Adrenal gland (tissue), 12 donors: Measurements from ENCODE around the gene NMT1. TPM values are rescaled to one million over a fixed set of nuclear protein-coding genes. Genes with fewer than 3 reads are reported as not detected.

Experiments
- DNase-seq, 7 donors: peaks; one replicate each; pipeline ENCODE4 v3.0.0-alpha.2; 2019 to 2020
- H3K27ac ChIP-seq, 5 donors: fragments of 200-600 bp; sonication (generic) in 4 of 5; 1 replicate in 3 of 5; 2 replicates in 2 of 5; pipeline versions ENCODE4 v1.5.1 to v1.8.0; 2016 to 2020; ENCODE audit warnings: mild to moderate bottlenecking in 1 of 5
- H3K27me3 ChIP-seq: fragments of 200-600 bp; 2 replicates; pipeline ENCODE4 v1.8.0; 2021
- H3K36me3 ChIP-seq, 2 donors: fragments of 200-600 bp; replicated peaks in 1 of 2; 1 replicate in 1 of 2; 2 replicates in 1 of 2; pipeline versions ENCODE4 v1.5.1 to v1.8.0; 2018 to 2022
- H3K4me1 ChIP-seq, 2 donors: fragments of 200-600 bp; replicated peaks in 1 of 2; 1 replicate in 1 of 2; 2 replicates in 1 of 2; pipeline versions ENCODE4 v1.5.1 to v1.8.0; 2018 to 2021
- H3K4me3 ChIP-seq, 4 donors: fragments of 200-600 bp; sonication (generic) in 3 of 4; one replicate each; pipeline ENCODE4 v1.5.1; 2016 to 2018
- H3K9me3 ChIP-seq, 3 donors: fragments of 200-600 bp; sonication (generic) in 1 of 3; replicated peaks in 1 of 3; 1 replicate in 2 of 3; 2 replicates in 1 of 3; pipeline versions ENCODE4 v1.5.1 to v1.8.0; 2016 to 2021
- POLR2A ChIP-seq, 2 donors: fragments of 450-650 bp; IDR thresholded peaks; one replicate each; pipeline ENCODE4 v1.6.1; 2017; ENCODE audit warnings: antibody characterized with exemption in 2 of 2, mild to moderate bottlenecking in 2 of 2, moderate library complexity in 1 of 2
- WGBS, 4 donors: extraction: QIAGEN DNeasy Blood & Tissue Kit in 2 of 4; methylation state at CpG; one replicate each; pipeline versions ENCODE4 v1.1.5 to v1.1.7; 2013 to 2017; 5-methylcytosine and 5-hydroxymethylcytosine counted together
- intact Hi-C, 2 donors: fragments of 100-400 bp; cut with DNase I; formaldehyde crosslinking; loops; one replicate each; pipeline versions ENCODE4 v1.14.1 to v1.15.0; 2022 to 2023
- polyA plus RNA-seq, 3 donors: library from polyadenylated mRNA; stranded (reverse); fragments of 200-250 nt in 2 of 3; fragments of 350-450 nt in 1 of 3; fragmentation: Illumina TruSeq in 1 of 3; extraction: RNeasy Lipid Tissue Mini Kit (QIAGEN cat#74804) in 1 of 3; gene quantifications; one replicate each; pipeline ENCODE4 v1.2.3, GENCODE V29; 2013 to 2014
- total RNA-seq, 9 donors: library from RNA; depleted of rRNA in 4 of 9; stranded (reverse); fragments of >200 nt in 4 of 9; fragments of 120-200 nt in 1 of 9; fragmentation: NEBNext Ultra II Directional in 1 of 9; extraction: Animal tissue kit (Norgen Biotek cat#: 25700) in 1 of 9; gene quantifications; one replicate each; pipeline versions ENCODE4 v1.1.0 to v1.2.4, GENCODE V29; 2013 to 2023
- TF ChIP-seq, protein P1 (sequence below), 6 experiments: fragments of 450-650 bp in 4 of 6; fragments of 200-600 bp in 2 of 6; sonication (generic) in 1 of 6; IDR thresholded peaks; 1 replicate in 5 of 6; 2 replicates in 1 of 6; pipeline versions ENCODE4 v1.5.1 to v1.8.0; 2016 to 2021; ENCODE audit warnings: antibody characterized with exemption in 6 of 6, mild to moderate bottlenecking in 2 of 6, moderate library complexity in 1 of 6
- donor health status: healthy with polysubstance abuse.
- donor health status: Bipolar disorder and iron deficiency.
- donor health status: DM: yes; HTN: yes; CAD: no.
- donor health status: DM: no; HTN: no; CAD: no.
- donor health status: DM: no; HTN: no; CAD: no.
- donor health status: DM: yes; HTN: yes; CAD: no.

The NMT1 gene
- total and polyA plus RNA-seq, 12 donors: 85.9 to 174 (median 136) TPM

DNA sequence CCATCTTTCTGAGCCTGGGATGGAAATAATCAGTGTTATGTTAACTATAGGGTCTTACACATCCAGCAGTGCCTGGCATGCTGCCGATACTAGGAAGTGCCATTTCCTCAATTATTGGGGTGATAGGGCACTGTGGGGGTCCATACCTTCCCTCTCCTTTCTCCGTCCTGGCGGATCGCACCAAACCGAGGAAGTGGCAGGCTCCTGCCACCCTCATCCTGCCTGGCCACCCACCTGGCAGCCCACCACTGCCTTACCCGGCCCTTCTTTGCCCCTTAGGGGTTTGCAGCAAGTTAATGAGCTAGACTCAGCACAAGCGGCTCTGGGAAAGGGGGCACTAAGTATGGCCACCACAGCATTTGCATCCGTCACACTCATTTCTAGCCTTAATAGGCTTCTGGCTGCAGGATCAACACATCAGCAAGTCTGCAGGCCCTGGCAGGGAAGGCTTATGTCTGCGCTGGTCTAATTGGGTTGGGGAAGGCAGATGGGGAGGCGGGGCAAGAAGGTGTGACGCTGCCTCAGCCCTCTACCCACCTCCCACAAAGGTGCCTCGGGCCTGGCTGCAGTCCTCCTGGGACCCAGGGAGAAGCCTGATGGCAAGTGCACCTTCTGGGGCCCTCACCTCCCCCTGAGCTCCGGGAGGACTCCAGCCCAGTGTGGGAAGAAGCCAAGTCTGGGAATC is 38.3 kb upstream of the NMT1 start:
- no peak for TF ChIP-seq POLR2A (IDR thresholded peaks at IDR 0.05)
- TF ChIP-seq, protein P1, sequence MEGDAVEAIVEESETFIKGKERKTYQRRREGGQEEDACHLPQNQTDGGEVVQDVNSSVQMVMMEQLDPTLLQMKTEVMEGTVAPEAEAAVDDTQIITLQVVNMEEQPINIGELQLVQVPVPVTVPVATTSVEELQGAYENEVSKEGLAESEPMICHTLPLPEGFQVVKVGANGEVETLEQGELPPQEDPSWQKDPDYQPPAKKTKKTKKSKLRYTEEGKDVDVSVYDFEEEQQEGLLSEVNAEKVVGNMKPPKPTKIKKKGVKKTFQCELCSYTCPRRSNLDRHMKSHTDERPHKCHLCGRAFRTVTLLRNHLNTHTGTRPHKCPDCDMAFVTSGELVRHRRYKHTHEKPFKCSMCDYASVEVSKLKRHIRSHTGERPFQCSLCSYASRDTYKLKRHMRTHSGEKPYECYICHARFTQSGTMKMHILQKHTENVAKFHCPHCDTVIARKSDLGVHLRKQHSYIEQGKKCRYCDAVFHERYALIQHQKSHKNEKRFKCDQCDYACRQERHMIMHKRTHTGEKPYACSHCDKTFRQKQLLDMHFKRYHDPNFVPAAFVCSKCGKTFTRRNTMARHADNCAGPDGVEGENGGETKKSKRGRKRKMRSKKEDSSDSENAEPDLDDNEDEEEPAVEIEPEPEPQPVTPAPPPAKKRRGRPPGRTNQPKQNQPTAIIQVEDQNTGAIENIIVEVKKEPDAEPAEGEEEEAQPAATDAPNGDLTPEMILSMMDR (IDR thresholded peaks at IDR 0.05): no peak
- Histone ChIP-seq H3K36me3 (no peaks in the 10 kb centered on the region), H3K4me1 (peaks cover 20 to 39% of the 10 kb centered on the region in 2 donors), H3K27ac (peak overlapping the region in 3 of 5 donors; percentile 69 to 82 (median 81)), H3K27me3 (no peaks in the 10 kb centered on the region), H3K9me3 (no peaks in the 10 kb centered on the region), H3K4me3 (no peak overlapping the region)
- DNase-seq: peak in 1 of 7 donors; percentile 78
- intact Hi-C loops: loop anchor here in 1 of 2 donors (5.0 kb wide), 1 partner anchor 100 kb away; no protein-coding TSS in a partner anchor
- WGBS, 4 donors: 81 to 94% (median 87%) methylated on average over 9 to 13 of the region's 13 CpGs

DNA sequence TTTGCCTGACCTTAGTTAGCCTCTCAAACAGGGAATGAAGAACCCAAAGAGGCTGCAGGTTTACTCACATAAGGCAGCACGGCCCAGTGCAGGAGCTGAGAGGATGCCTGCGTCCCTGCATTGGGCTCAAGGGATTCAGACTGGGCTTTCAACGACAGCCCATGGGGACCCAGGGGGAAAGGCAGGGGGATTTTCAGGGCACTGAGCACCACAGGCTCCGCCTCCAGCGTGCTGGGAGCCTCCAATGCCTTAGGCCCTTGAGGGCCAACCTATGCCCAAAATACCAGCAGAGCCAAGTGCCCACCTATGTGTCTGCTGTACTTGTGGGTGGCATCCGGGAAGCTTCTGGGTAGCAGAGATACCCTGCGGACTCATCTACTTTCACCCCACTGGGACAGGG is 32.0 kb upstream of the NMT1 start:
- TF ChIP-seq POLR2A (IDR thresholded peaks at IDR 0.05): no peak
- TF ChIP-seq, protein P1 (IDR thresholded peaks at IDR 0.05): no peak

DNA sequence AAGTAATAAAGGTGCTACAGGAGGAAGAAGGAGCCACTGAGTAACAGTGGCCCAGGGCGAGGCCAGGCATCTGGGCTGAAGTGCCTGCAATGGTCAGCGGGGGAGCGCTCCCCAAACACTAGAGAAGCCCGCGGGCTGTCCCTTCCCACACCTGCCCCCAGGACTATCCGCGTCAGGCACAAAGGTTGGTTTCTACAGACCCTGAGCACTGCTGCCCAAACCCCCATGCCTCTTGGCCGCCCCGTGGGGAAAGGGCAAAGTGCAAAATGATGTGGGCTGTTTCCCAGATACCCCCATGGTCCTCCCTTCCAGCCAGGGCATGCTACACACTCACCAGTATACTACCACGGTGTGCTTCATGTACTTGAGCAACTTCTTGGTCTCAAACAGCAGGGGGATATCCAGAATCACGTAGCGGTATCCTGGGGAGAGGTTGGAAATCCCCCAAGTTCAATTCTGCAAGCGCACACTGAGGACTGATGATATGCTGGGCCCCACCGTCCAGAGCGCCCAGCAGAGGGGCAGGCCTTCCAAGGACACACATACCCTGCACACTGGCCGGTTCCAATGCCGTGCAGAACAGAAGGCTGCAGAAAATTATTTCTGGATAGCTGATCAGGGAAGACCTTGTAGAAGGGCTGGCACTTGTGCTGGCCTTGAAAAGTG is 31.2 kb upstream of the NMT1 start:
- TF ChIP-seq, protein P1 (IDR thresholded peaks at IDR 0.05): no peak
- no peak for TF ChIP-seq POLR2A (IDR thresholded peaks at IDR 0.05)
- no peak for DNase-seq
- H3K4me1 ChIP-seq: peaks cover 12 to 16% of the 10 kb centered on the region in 2 donors
- H3K9me3 ChIP-seq: no peaks in the 10 kb centered on the region
- no peak overlapping the region for H3K4me3 ChIP-seq
- no peaks in the 10 kb centered on the region for H3K27me3 ChIP-seq
- H3K27ac ChIP-seq: peak overlapping the region in 2 of 5 donors; percentile 26 to 52
- intact Hi-C loops: no loop called here
- H3K36me3 ChIP-seq: peaks cover 0 to 42% of the 10 kb centered on the region in 2 donors
- WGBS, 4 donors: 69 to 74% (median 71%) methylated on average over 17 of the region's 17 CpGs

More for the DNA sequence above, 32.0 kb upstream of the NMT1 start:
- Histone ChIP-seq H3K36me3 (peaks cover 0 to 42% of the 10 kb centered on the region in 2 donors), H3K4me3 (no peak overlapping the region), H3K27ac (no peak overlapping the region), H3K4me1 (peaks cover 12 to 16% of the 10 kb centered on the region in 2 donors), H3K27me3 (no peaks in the 10 kb centered on the region), H3K9me3 (no peaks in the 10 kb centered on the region)
- WGBS, 4 donors: 92 to 100% (median 95%) methylated on average over 2 to 7 of the region's 7 CpGs
- intact Hi-C loops: no loop called here
- no peak for DNase-seq

DNA sequence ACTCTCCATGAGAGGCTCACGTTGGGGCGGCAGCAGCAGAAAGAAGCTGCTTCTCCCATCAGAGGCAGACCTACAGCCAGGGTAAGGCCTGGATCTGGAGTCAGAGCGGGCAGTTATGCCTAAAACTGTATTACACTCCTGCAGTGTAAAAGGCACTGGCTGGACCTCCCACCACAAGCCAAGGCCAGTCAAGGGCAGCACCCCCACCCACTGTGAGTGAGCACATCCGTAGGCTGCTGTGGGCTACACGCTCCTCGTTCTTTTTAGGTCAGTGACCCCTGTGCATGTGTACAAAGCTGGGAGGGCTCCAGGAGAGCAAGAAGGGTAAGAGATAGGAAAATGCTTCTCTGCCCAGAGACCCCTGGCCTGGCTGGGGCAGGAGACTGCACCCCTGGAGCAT is 30.4 kb upstream of the NMT1 start:
- TF ChIP-seq, protein P1 (IDR thresholded peaks at IDR 0.05): no peak
- no peak for TF ChIP-seq POLR2A (IDR thresholded peaks at IDR 0.05)
- peak overlapping the region in 4 of 5 donors; percentile 26 to 53 (median 41) for H3K27ac ChIP-seq
- 50 to 60% (median 51%) methylated on average over 4 to 6 of the region's 6 CpGs for WGBS, 4 donors
- peak in 2 of 7 donors; percentile 61 to 62 for DNase-seq
- H3K9me3 ChIP-seq: no peaks in the 10 kb centered on the region
- H3K27me3 ChIP-seq: no peaks in the 10 kb centered on the region
- H3K4me1 ChIP-seq: peaks cover 12 to 16% of the 10 kb centered on the region in 2 donors
- intact Hi-C loops: no loop called here
- H3K36me3 ChIP-seq: peaks cover 0 to 42% of the 10 kb centered on the region in 2 donors
- H3K4me3 ChIP-seq: no peak overlapping the region
